GM21528 (cell line): ENCODE measurements around the gene KATNAL2.
"Not testable (repeated sequence)": the region's sequence is repeated elsewhere in the genome, so short reads cannot be mapped to it uniquely, and the experiment has no call there.

Source experiments
- ATAC-seq: cut with Tn5 transposase; IDR thresholded peaks from one replicate; pipeline ENCODE4 v1.9.1; 2021; ENCODE audit warnings: mild to moderate bottlenecking, moderate library complexity; ENCODE audit not compliant: unreplicated experiment, low FRiP score

KATNAL2 gene

DNA sequence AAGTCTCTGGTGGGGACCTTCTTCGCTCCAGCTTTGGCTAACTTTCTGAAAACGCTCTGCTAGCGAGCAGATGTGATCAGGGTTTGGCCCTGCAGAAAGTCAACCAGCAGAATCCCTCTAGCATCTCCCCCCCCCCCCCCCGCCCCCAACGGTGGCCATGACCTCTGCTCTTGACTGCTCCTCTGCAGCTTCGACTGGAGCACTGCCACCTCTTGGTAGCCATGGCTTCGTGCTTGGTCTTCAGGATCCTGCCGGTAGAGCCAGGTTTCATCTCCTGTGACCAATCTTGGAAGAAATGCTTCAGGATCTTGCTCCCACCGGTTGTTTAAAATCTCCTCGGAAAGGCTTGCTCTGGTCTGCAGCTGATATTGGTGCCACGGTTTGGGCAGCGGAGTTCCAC is 113.5 kb downstream of the KATNAL2 start:
- ATAC-seq = not testable (repeated sequence)

DNA sequence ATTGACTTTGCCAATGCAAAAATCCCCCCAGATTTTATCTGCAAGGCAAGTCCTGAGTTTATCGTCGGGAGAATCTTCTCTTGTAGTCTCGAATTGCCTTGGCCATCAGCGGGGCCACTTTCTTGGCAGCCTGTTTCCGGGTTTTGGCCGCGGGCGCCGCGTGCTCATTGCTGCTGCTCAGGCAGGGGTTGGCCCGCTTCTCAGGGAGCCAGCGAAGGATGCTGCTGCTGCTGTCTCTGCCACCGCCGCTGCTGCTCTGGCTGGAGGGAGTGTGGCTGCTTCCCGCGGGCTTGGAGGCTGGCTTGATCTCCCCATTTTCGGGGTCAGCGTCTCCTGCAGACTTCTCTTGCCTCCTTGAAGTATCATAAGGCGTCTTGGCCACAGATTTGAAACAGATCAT is 115.5 kb downstream of the KATNAL2 start:
- ATAC-seq = no peak

DNA sequence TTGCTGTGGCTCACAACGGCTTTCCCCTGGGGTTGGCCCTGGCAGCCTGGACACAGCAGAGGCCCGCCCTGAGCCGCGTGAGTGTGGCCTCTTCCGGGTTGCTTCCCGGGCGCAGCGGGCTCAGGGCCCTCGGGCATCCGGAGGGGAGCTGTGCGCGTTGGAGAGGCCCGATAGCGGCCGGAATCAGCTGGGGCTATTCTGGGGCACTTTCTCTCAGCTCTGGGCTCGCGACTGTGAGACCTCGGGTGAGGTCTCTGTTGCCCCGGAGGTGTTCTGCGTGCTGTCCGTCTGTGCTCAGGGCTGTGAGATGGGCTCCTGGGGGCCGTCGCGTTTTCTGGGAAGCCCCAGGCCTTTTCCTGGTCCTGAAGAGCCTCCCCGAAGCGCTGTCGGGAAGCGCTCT is 117.2 kb downstream of the KATNAL2 start:
- ATAC-seq = not testable (repeated sequence)

DNA sequence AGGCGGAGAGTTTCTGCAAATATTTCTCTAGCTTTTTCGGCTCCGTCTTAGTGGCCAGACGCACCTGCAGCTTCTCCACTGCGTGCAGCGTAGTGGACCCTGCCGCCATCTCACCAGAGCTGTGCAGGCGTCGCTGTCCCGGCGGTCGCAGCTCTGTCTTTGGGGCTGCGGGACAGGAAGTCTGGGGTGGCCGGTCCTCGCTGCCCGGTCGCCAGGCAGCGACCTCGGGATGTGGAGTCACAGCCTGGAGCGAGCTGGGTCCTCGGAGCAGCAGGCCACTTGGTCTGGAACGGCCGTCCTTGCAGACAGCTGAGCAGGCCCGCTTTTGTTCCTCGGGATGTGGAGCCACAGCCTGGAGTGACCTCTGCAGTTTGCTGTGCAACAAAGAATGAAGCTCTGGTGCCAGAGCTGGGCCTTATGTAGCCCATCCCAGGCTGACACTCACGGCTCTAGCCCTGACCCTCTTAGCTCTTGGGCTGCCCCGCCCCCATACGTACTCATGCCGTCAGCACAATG is 117.8 kb downstream of the KATNAL2 start, which contains the start of gene ELOA2:
Gene ELOA2 (minus strand): TSS at position 466 of the 516 bp plus-strand sequence. CDS start 357 bp downstream, at position 109.
- ATAC-seq = no peak

DNA sequence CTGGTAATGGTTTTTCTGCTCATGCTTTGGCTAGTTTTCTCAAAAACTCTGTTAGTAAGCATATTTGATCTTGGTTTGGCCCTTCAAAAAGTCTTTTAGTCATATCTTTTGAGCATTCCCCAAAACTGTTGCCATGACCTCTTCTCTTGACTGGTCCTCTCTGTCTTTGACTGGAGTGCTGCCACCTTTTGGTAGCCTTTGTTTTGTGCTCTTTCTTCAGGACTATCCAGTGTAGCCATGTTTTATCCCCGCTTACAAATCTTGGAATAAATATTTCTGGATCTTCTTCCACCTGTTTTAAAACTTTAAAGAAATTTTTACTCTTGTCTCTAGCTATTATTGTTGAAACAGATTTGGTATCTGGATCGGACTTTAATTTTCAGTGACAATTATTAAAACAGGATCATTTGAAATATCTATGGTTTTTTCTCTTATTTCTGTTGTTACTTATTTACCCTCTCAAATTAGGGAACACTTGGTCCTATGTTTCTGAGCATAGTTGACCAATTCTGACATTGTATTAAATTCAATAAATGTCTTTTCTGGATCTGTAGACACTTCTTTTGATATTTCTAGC is 119.0 kb downstream of the KATNAL2 start:
- no peak for ATAC-seq

DNA sequence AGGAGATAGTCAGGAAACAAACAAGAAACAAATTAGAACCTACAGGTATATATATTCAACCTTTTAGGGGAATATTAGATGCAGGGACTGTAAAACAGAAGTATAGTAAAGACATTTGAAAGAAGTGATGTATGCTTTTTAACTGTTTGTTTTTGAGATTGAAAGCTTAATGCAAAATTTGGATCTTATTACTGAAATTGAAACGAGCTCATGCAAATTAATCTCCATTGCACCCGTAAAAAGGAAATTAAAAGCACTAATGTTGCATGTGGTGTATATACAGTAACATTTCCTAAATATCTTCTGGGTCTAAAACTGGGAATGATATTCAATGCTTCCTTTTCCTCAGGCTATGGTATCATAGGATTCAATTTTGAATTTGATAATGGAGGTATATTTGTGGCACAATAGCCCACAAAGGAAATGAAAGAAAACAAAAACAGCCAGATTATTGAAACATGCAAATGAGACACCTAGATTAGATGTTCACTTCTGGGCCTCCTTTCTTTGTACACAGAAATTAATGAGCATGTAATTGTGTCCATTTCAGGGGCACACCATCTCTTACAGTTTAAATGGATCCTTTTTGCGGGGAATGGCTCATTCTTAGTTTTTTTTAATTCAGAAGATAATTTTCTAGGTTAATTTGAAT is 119.7 kb downstream of the KATNAL2 start:
- ATAC-seq = peak; percentile 60

DNA sequence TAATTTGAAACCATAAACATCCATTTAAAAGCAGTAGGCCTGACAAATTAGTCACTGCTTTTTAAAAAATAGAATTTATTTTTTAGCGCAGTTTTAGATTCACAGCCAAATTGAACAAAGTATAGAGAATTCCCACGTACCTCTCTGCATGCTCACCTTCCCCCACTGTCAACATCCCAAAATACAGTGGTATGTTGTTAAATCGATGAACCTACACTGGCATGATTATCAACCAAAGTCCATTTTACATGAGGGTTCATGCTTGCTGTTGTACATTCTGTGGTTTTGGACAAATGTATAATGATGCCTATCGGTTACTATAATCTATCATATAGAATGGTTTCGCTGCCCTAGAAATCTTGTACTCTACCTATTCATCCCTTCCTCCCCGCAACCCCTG is 123.6 kb downstream of the KATNAL2 start:
- no peak for ATAC-seq

DNA sequence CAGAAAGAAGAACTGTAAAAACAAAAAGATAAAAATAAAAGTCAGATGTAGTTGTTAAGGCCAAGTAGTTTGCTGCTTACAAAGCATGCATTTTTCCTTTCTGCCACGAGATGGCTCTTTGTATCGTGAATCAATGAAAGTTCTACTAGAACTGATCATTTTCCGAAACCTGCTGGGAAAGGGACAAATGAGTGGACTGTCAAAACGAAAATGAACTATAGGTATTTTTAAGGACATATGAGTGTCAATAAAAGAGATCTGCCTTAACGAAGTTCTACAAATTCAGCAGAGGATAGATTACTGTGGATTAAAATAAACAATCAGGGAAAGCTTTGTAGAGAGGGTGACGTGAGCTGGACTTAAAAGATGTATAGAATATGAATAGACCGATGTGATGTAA is 133.1 kb downstream of the KATNAL2 start:
- ATAC-seq = no peak

DNA sequence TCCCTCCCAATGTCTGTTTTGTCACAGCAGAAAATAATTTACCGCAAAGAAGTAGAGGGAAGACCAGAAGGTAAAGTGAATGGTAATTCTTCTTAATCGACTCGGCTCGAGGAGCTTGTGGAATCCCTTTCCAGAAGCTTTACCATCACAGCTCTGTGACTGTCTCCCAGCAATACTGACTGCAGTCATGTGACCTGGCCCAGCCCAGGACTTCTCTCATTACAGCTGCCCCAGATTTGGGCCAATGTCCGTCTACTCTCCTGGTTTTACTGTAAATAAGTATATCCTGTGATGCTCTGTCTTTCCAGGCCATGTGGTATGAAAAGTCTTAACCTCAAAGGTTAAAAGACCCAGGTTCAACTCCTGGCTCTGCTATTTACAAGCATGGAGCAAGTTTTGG is 137.0 kb downstream of the KATNAL2 start:
- no peak for ATAC-seq

DNA sequence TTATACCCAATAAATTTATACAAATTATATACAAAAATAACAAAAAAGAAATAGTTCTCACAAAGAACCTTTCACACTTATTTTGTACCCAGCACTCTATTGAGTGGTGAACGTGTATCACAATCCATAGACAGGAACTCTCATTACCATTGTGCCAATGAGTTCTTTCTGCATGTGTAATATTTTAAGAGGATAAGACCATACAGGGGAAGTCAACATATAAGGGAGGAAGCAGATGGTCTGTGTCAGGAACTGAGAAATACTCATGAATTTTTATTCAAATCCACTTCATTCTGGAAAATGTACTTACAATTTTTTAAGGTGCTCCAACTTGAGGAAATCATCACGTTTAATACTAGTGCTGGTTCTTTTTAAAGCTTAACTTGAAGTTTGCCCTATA is 145.1 kb downstream of the KATNAL2 start:
- no peak for ATAC-seq

DNA sequence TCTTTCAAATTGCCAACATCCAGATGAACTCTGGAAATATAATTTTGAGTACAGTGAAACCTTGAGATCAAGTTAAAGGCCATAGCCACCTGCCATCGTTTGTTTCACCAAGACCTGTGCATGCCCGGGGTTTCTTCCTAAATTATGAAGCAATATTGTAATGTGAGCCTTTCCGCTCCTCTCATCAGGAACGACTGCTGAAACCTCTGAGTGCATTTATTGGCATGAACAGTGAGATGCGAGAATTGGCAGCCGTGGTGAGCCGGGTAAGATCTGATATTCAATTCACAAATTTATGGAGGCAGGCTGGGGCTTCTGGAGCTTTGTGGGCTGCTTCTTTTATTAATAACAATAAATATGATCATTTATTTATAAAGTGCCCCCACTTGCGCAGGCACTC is 145.7 kb downstream of the KATNAL2 start:
- ATAC-seq = no peak

DNA sequence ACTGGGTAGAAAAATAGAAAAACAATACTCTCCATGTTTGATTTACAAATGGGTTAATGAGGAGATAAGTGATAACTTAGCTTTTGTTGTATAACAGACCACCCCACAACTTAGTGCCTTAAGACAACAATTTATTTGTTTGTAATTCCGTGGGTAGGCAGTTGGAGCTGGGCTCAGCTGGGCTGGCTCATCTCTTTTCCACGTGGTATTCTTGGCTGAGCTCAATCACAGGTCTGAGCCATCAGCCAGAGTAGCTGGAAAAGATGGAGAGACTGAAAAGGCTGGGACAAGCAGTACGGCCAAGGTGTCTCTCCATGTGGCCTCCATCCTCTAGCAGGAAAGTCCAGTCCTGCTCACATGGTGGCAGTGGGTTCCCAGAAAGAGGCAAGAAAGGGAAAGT is 150.2 kb downstream of the KATNAL2 start:
- no peak for ATAC-seq

DNA sequence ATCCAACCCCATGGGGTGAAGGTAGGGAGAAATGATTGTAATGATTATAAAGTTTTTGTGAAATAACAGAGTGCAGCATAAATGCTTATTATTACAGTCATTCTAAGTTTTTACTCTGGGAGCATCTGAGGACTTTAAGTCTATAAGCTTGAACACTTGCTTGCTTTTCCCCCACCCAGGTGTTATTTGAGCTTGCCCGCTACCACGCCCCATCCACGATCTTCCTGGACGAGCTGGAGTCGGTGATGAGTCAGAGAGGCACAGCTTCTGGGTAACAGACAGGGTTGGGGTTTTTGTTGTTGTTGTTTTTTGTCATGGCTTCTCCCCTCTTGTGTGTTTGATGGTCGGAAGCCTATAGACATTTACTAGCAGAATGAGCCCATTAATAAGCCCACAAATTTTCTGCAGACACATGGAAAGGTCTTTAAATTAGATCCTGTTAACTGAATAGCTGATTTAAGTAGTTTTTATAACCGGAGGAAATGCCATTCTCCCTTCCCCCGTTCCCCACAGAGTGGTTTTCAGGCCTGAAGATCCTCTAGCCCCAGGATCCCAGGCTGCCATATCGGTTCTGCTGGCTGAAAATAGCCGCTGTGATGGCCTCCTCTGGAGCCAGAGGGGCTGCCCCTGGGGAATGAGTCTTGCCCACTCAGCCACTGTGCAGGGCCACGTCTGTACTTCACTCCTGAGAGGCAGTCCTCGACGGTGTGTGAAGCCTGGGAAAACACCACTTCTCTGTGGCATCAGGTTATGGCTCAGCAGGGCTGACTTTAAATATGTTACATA is 157.9 kb downstream of the KATNAL2 start:
- no peak for ATAC-seq

DNA sequence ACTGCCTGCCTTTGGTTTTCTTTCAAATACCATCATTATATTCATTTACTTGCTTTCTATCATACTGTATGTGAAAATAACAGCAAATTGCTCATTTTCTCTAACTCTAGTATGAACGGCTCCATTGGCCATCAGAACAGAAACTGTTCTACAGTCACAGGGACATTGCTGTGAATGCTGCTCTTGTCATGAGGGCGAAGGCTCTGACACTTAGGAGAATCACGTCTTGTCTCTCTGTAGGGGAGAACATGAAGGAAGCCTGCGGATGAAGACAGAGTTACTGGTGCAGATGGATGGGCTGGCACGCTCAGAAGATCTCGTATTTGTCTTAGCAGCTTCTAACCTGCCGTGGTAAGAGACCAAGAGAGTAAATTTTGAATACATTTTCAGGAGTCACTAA is 159.7 kb downstream of the KATNAL2 start:
- ATAC-seq = no peak

DNA sequence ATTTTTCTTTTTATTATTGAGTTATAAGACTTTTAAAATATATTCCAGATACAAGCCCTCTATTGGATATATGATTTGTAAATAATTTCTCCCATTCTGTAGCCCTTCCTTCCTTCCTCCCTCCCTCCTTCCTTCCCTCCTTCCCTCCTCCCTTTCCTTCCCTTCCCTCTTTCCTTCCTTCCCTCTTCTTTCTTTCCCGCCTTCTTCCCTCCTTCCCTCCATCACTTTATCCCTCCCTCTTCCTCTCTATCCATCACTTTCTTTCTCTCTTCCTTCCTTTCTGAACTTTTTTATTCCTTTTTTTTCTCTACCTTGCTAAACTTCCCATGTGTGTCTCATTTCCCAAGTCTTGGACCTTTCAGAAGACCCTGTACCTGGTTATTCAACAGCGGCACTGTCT is 163.5 kb downstream of the KATNAL2 start:
- no peak for ATAC-seq

DNA sequence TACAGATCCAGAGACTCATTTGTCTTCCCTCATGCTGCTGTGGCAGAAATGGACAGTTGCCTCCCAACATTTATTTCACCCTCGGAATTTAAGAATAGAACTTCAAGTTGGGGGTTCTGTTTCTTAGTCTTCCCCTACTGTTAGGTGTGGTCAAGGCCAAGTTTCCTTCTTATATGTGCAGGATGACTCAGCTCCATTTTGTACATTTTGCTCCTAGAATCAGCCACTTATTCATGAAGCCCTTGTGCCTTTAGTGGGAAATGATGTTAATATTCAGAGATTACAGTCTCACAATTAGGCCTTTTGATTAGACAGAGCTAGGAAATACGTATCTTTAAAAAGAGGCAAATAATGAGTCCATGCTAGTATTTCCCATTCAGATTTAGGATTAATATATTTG is 164.2 kb downstream of the KATNAL2 start:
- no peak for ATAC-seq

DNA sequence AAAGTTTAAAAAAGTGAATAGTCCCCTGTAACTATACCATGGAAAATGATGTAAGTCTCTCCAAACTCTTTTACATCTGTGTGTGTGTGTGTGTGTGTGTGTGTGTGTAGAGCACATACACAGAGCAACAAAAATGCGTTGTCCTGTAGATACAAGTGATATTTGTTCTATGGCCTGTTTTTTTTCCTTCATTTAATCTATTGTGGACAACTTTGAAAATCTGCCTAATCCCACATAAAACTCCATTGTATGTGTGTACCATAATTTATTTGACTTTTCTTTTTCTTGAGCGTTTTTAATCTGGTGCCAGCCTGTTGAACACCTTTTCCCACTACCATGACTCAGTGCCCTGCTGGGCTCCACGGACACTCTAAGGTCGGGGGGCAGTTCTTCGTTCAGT is 170.3 kb downstream of the KATNAL2 start:
- ATAC-seq = no peak

DNA sequence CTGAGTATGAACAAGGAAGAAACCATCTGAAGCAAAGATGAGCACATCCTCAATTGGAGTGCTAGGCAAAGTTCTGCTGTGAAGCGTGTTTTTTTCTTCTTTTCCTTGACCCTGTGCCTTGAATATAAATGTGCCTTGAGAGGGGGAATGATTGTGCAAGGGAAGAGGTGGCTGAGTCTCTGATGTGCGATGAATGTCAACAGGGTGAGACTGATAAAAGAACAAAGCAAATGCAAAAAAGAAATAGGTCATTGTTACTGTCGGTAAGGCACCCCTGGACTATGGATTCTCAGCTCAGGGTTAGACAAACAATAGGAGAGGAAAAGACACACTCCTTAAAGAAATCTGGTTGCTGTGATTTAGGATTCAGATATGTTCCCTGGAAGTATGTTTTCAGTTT is 178.4 kb downstream of the KATNAL2 start:
- ATAC-seq = no peak

DNA sequence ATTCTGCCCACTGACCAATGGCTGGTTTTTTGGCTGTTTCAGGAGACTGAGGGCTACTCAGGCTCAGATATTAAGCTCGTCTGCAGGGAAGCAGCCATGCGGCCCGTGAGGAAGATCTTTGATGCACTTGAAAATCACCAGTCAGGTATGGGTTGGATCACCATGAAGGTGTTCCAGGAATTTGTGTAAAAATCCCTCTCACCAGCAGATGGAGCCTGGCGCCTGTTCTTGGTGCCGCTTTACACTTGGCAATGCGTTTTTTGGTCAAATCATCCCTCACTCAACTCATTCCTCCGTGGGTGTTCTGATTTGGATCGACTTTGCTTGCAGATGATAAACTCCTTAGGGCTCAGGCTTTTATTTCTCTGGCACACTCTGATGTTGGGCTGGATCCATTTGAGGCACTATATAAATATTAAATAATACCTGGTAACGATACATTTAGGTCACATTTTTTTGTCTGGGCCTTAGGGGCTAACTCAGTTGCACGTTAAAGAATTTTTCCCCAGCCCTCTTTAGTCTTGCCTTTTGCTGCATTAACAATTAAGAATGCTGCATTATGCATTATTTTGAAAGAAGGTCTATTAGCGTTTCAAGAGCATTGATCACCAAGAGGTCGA is 182.9 kb downstream of the KATNAL2 start:
- no peak for ATAC-seq

DNA sequence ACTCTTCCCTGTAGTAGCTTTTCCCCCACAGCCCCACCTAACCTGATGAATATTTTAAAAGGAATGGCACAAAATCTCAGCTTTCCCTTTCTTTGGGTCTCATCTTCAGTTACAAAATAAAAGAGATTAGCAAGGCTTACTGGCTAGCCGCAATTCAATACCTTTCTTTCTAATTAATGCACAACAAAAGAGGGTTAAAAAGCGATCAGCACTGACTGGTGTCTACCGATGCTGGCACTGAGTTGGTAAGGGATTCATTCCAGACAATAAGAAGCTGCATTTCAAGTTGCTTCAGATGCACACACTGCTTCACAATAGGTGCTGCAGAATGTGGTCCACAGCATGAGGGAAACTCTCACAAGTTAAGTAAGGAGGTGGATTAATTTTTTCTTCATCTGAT is 191.0 kb downstream of the KATNAL2 start:
- ATAC-seq = no peak

DNA sequence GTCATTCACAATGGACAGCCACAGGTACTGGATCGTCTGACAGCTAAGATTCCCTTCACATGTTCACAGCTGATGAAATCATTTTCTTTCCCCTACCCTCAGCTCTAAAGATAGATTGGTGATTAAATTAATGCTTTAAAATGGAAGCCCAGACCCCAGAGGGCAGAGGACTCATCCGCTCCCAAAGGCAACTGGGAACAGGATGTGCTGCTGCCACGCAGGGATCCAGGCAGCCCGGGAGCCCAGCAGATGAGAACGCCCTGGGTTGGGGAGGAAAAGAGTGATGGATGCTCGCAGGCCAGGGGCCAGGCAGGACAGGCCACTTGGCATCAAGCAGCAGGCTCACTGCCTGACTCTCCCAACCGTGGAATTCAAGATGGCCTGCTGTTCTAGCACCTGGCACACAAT is 191.6 kb downstream of the KATNAL2 start:
- no peak for ATAC-seq
